Renal cortical epithelial cell (primary cell): ENCODE results near the gene FOXF2. TPM values are rescaled to one million over a fixed set of nuclear protein-coding genes. Genes with fewer than 3 reads are reported as not detected.
"Not testable (repeated sequence)": the region's sequence is repeated elsewhere in the genome, so short reads cannot be mapped to it uniquely, and the experiment has no call there.

Experiments
- DNase-seq: peaks from one replicate; pipeline ENCODE4 v3.0.0-alpha.2; 2011; ENCODE audit warnings: low read depth
- total RNA-seq: library from RNA; depleted of rRNA; stranded (reverse); fragments of >200 nt; gene quantifications from 2 replicates; pipeline ENCODE4 v1.2.3, GENCODE V29; 2014

Gene FOXF2
- total RNA-seq = 0.05 TPM in 1 of 2 replicates, not detected in the other

DNA sequence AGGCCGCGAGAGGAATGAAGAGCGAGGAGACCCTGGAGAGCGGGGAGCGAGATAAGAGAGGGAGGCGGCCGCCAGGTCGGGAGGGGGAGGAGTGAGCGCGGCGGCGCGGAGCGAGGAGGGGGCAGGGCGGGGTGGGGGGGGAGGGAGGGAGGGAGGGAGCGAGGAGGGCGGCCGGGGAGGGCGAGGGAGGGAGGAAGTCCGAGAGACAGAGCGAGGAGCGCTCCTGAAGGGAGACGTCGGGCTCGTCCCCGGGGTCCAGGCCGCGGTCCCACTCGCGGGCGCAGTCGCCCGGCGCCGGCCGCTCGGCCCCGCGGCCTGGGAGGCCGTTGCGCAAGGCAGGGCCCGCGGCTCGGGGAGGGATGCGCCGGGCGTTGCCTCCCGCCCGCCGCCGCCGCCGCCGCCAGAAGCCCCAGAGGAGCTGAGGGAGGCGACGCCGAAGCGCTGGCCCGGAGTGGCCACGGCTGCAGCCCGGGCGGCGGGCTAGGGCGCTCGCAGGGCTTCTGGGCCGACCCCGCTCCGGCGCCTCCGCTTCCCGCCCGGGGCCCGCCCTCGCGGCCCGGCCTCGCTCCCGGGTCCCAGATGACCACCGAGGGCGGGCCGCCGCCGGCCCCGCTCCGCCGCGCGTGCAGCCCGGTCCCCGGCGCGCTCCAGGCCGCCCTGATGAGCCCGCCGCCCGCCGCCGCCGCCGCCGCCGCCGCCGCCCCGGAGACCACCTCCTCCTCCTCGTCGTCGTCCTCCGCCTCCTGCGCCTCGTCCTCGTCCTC lies at the start of gene FOXF2:
Gene FOXF2, plus strand, starts transcription at position 208 of the 764 bp plus-strand sequence. Its CDS starts 372 bp downstream, at position 580.
- no peak for DNase-seq

DNA sequence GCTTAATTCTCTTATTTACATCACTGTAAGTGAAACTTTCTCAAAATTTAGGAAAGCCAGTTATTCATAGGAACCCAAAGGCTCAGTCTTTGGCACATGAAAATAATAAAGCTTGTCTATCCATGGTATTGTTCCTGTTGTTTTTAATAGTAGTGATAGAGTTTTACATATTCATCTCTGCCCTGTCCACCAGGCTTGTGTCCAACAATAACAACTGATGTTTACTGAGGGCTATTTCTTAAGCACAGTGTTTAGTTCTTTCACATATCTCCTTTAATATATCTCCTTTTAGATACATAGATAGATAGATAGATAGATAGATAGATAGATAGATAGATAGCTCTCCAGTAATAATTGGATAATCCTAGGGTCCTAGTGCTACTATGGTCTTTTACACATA lies 43.3 kb upstream of the FOXF2 start:
- DNase-seq = no peak

GRCh38 chr6:1346558-1347091 lies 42.8 kb upstream of the FOXF2 start:
- no peak for DNase-seq

DNA sequence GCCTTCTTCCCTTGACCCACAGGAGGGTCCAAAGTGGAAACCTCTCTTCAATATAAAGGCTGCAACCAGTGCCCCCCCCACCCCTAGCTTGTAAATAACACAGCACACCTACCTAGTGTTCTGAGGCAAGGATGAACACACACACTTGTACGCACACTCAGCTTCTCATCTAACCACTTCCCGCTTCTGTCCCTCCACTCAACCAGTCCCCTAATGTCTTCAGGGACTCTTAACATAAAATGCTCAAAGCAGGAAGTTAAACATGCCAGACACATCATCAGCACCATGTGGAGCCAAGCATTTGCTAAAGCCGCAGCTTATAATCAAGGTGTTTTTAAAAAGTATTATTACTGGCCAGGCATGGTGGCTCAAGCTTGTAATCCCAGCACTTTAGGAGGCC lies 42.2 kb upstream of the FOXF2 start:
- no peak for DNase-seq

- DNase-seq = no peak
Measured at GRCh38 chr6:1348675-1349074, 40.7 kb upstream of the FOXF2 start.

- no peak for DNase-seq
Measured at GRCh38 chr6:1349655-1350054, 39.7 kb upstream of the FOXF2 start.

DNA sequence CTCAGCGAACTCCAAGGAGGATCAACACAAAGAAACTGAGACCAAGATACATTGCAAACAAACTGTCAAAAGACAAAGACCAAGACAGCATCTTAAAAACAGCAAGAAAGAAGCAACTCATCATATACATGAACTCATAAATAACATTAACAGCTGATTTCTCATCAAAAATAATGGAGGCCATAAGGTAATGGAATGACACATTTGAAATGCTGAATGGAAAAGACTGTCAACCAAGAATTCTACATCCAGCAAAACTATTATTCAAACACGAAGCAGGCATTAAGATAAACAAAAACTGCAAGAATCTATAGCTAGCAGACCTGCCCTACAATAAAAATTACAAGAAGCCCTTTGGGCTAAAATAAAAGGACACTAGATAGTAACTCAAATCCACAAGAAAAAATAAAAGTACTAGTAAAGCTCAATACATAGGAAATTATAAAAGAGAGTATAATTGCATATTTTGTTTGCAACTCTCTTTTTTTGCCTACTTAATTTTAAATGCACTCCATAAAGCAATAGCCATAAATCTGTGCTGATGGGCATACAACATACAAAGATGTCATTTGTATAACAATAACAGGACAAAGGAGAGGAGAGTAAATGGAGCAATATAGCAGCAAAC lies 37.9 kb upstream of the FOXF2 start:
- no peak for DNase-seq

DNA sequence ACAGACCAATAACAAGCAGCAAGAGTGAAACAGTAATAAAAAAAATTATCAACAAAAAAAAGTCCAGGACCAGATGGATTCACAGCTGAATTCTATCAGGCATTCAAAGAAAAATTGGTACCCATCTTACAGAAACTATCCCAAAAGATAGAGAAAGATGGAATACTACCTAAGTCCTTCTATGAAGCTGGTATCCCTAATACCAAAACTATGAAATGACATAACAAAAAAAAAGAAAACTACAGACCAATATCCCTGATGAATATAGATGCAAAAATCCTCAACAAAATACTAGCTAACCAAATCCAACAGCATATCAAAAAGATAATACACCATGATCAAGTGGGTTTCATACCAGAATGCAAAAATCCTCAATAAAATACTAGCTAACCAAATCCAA lies 34.3 kb upstream of the FOXF2 start:
- not testable (repeated sequence) for DNase-seq

DNA sequence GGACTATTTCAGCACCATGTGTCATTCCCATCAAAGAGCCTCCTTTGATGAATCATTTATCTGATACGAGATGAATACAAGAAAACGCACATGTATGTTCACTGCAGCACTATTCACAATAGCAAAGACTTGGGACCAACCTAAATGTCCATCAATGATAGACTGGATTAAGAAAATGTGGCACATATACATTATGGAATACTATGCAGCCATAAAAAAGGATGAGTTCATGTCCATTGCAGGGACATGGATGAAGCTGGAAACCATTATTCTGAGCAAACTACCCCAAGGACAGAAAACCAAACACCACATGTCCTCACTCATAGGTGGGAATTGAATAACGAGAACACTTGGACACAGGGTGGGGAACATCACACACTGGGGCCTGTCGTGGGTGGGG lies 27.7 kb upstream of the FOXF2 start:
- DNase-seq = not testable (repeated sequence)

- DNase-seq = no peak
Measured at GRCh38 chr6:1362643-1363042, 26.7 kb upstream of the FOXF2 start.

DNA sequence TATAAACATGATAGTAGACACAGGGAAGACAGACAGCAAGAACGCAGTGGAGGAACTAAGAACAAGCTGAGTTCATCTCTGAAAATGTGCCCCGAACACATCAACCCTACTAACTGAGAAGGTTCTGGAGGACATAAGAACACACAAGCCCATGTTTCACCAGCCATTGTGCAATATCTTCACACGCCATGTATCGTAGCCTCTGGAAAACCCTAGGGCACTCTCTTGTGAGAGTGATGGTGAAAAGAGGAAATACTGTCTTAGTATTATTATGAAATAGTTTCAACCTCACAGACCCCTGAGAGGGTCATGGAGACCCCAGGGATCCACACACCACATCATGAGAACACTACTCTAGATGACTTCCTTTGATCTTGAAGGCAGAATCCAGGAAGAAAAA lies 26.1 kb upstream of the FOXF2 start:
- DNase-seq = no peak

GRCh38 chr6:1363729-1364572 lies 25.4 kb upstream of the FOXF2 start:
- peak; percentile 43 for DNase-seq

- DNase-seq = no peak
Measured at GRCh38 chr6:1364791-1365190, 24.6 kb upstream of the FOXF2 start.

- no peak for DNase-seq
Measured at GRCh38 chr6:1365686-1366085, 23.7 kb upstream of the FOXF2 start.

- DNase-seq = no peak
Measured at GRCh38 chr6:1367771-1368170, 21.6 kb upstream of the FOXF2 start.

DNA sequence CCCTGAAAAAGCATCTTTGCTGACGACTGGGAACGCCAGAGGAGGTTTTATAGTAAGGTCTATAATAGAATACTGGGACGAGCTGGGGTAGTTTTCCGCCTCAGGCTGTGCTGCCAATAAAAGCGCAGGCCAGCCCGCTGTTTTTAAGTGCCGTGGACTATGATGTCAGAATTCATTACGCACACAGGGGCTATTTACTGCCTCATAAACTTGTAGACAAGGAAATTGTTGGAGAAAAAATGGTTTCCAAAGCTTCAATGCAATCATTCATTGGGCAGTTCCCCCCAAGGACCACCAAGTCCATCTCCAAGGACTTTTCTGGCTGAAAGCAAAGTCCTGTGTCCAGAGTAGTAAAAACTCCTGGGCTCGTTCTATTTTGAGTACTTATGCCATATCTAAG lies 20.4 kb upstream of the FOXF2 start:
- DNase-seq = no peak

- not testable (repeated sequence) for DNase-seq
Measured at GRCh38 chr6:1369695-1370094, 19.7 kb upstream of the FOXF2 start.

DNA sequence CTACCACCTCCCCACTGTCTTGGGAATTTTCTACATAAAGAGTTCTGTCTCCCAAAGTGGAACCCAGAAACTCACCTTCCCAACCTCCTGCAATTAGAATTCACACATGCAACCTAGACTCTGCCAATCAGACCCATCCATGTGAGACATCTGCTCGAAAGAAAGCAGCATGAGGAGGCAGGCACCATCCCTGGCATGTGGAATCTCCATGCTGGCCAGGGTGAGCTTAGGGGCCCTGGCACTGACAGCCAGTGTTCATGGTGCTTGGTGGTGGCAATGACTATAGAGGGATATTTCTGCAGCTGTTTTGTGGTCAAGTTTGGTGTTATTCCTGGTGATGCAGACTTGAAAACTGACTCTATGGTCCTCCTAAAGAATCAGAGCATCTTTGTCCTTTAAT lies 17.4 kb upstream of the FOXF2 start:
- DNase-seq = no peak

- no peak for DNase-seq
Measured at GRCh38 chr6:1372690-1373089, 16.7 kb upstream of the FOXF2 start.

- no peak for DNase-seq
Measured at GRCh38 chr6:1376653-1377052, 12.7 kb upstream of the FOXF2 start.

DNA sequence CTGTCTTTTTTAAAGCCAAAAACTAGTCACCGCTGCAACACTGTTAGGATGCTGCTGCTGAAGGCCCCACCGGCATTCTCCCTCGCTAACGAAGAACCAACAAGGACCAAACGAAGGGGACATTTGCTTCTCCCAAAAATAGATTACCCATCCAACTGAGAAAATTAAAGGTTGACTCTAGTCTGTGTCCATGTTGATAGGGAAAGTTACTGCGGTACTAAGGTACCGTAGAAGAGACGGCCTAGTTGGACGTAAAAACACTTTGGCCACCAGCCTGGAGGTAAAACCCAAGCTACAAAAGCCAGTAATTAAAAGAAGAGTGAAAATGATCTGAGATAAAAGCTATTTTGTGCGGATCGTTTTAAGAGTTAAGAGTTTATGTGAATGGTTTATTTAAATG lies 11.8 kb upstream of the FOXF2 start:
- DNase-seq = no peak
